Gastroesophageal sphincter (tissue), 4 donors: Measurements from ENCODE around the gene POLR2M. TPM values are rescaled to one million over a fixed set of nuclear protein-coding genes. Genes with fewer than 3 reads are reported as not detected.

Source experiments
- ATAC-seq: fragments of 150-250 bp; one replicate; pipeline ENCODE4 v1.9.1; 2016; ENCODE audit warnings: mild to moderate bottlenecking, moderate library complexity
- H3K27ac ChIP-seq, 4 donors: fragments of 200-600 bp; sonication (generic) in 3 of 4; 1 replicate in 3 of 4; 2 replicates in 1 of 4; pipeline ENCODE4 v1.5.1; 2016 to 2019
- H3K27me3 ChIP-seq: fragments of 200-600 bp; sonication (generic); one replicate; pipeline ENCODE4 v1.5.1; 2019
- H3K36me3 ChIP-seq, 2 donors: fragments of 200-600 bp; sonication (generic); one replicate each; pipeline ENCODE4 v1.5.1; 2019; ENCODE audit warnings: control low read depth in 1 of 2
- H3K4me1 ChIP-seq, 3 donors: fragments of 200-600 bp; sonication (generic); 1 replicate in 2 of 3; 2 replicates in 1 of 3; pipeline ENCODE4 v1.5.1; 2016 to 2019; ENCODE audit warnings: control low read depth in 2 of 3
- H3K4me3 ChIP-seq, 2 donors: fragments of 200-600 bp; sonication (generic); one replicate each; pipeline ENCODE4 v1.5.1; 2019; ENCODE audit warnings: mild to moderate bottlenecking in 1 of 2, moderate library complexity in 1 of 2
- H3K9me3 ChIP-seq, 3 donors: fragments of 200-600 bp; sonication (generic); one replicate each; pipeline ENCODE4 v1.5.1; 2017 to 2019; ENCODE audit warnings: control low read depth in 2 of 3
- EP300 ChIP-seq: sonication (generic); formaldehyde crosslinking; IDR thresholded peaks from one replicate; pipeline ENCODE4 v1.6.1; 2017; ENCODE audit warnings: antibody characterized with exemption, mild to moderate bottlenecking
- POLR2A ChIP-seq, 2 donors: fragments of 450-650 bp; IDR thresholded peaks; one replicate each; pipeline ENCODE4 v1.6.1; 2017; ENCODE audit warnings: antibody characterized with exemption in 2 of 2, mild to moderate bottlenecking in 2 of 2, moderate library complexity in 1 of 2
- POLR2AphosphoS5 ChIP-seq: sonication (generic); formaldehyde crosslinking; IDR thresholded peaks from one replicate; pipeline ENCODE4 v1.6.1; 2017; ENCODE audit warnings: antibody characterized with exemption
- WGBS, 2 donors: methylation state at CpG; one replicate each; pipeline ENCODE4 v1.1.5; 2018; ENCODE audit warnings: low coverage in 1 of 2; 5-methylcytosine and 5-hydroxymethylcytosine counted together
- total RNA-seq, 4 donors: library from RNA; depleted of rRNA; stranded (reverse); fragments of >200 nt; gene quantifications; one replicate each; pipeline ENCODE4 v1.1.0, GENCODE V29; 2016
- TF ChIP-seq, protein P1 (sequence below), 4 experiments: fragments of 200-600 bp in 2 of 4; fragments of 450-650 bp in 2 of 4; sonication (generic) in 1 of 4; IDR thresholded peaks; one replicate each; pipeline ENCODE4 v1.5.1; 2017 to 2019; ENCODE audit warnings: antibody characterized with exemption in 4 of 4, mild to moderate bottlenecking in 2 of 4, moderate library complexity in 2 of 4

The POLR2M gene
- total RNA-seq, 4 donors from 2014 or later: 47.3 to 80.5 (median 59.0) TPM

- Histone ChIP-seq H3K36me3 (no peaks in the 10 kb centered on the region), H3K4me1 (peaks cover 0 to 4% (median 3%) of the 10 kb centered on the region in 3 donors), H3K27ac (no peak overlapping the region), H3K4me3 (no peak overlapping the region), H3K9me3 (no peaks in the 10 kb centered on the region), H3K27me3 (no peaks in the 10 kb centered on the region)
- TF ChIP-seq POLR2A (IDR thresholded peaks at IDR 0.05): no peak
- TF ChIP-seq POLR2AphosphoS5: no peak
- TF ChIP-seq EP300: no peak
- TF ChIP-seq, protein P1, sequence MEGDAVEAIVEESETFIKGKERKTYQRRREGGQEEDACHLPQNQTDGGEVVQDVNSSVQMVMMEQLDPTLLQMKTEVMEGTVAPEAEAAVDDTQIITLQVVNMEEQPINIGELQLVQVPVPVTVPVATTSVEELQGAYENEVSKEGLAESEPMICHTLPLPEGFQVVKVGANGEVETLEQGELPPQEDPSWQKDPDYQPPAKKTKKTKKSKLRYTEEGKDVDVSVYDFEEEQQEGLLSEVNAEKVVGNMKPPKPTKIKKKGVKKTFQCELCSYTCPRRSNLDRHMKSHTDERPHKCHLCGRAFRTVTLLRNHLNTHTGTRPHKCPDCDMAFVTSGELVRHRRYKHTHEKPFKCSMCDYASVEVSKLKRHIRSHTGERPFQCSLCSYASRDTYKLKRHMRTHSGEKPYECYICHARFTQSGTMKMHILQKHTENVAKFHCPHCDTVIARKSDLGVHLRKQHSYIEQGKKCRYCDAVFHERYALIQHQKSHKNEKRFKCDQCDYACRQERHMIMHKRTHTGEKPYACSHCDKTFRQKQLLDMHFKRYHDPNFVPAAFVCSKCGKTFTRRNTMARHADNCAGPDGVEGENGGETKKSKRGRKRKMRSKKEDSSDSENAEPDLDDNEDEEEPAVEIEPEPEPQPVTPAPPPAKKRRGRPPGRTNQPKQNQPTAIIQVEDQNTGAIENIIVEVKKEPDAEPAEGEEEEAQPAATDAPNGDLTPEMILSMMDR (IDR thresholded peaks at IDR 0.05): peak; percentile 64 to 82 (median 75)
- no peak for ATAC-seq
- 40 to 49% methylated on average over 10 to 11 of the region's 12 CpGs for WGBS, 2 donors
Observed at GRCh38 chr15:57732526-57733331, 26.2 kb downstream of the POLR2M start.

DNA sequence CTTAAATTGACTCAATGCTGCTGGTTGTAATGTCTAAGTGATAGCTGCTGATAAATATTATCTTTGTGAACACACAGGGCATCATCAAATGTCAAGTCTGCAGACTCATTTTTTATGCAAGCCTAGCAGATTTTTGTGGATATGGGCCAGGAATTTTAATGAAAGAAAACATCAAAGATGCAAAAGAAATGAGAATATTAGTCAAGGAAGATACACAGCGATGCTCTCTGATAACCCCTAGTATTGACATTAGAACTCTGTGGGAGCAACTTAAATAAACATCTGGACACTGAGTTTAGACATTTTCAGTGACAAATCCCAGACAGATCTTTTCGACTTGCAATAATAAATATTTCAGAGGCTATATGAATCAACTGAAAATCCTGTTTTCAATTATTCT lies 28.3 kb downstream of the POLR2M start:
- Histone ChIP-seq H3K27ac (no peak overlapping the region), H3K4me1 (peaks cover 0 to 4% (median 3%) of the 10 kb centered on the region in 3 donors), H3K4me3 (no peak overlapping the region), H3K27me3 (no peaks in the 10 kb centered on the region), H3K36me3 (no peaks in the 10 kb centered on the region), H3K9me3 (no peaks in the 10 kb centered on the region)
- 56% methylated on average over 2 of the region's 2 CpGs for WGBS, 2 donors
- no peak for ATAC-seq
- TF ChIP-seq, protein P1 (IDR thresholded peaks at IDR 0.05): no peak
- TF ChIP-seq POLR2A (IDR thresholded peaks at IDR 0.05): no peak
- no peak for TF ChIP-seq POLR2AphosphoS5
- no peak for TF ChIP-seq EP300

GRCh38 chr15:57735431-57735830 lies 28.9 kb downstream of the POLR2M start:
- Histone ChIP-seq H3K4me1 (peaks cover 0 to 4% (median 3%) of the 10 kb centered on the region in 3 donors), H3K27ac (no peak overlapping the region), H3K4me3 (no peak overlapping the region), H3K9me3 (no peaks in the 10 kb centered on the region), H3K27me3 (no peaks in the 10 kb centered on the region), H3K36me3 (no peaks in the 10 kb centered on the region)
- 66 to 95% methylated on average over 2 to 8 of the region's 8 CpGs for WGBS, 2 donors
- no peak for ATAC-seq
- TF ChIP-seq EP300 (no peak), POLR2AphosphoS5 (no peak), POLR2A (IDR thresholded peaks at IDR 0.05) (no peak)
- TF ChIP-seq, protein P1 (IDR thresholded peaks at IDR 0.05): no peak

DNA sequence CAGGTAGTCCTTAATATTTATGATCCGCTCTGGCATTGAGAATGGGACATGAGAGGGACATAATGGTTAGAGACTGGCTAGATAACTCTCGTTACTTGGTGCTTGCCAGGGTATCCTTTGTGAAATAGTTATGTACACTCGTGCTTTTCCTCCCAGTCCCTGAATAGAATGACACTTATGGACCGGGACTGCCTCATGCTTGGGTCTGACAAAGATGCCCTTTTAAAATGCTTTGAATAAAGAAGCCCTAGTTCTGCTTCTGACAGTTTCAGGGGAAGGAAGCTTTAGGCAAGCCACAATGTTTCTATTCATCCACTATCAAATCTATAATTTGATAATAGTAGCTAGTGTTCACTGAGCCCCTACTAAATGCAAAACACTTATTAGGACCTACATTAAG lies 29.4 kb downstream of the POLR2M start:
- H3K27ac ChIP-seq: no peak overlapping the region
- no peak for TF ChIP-seq POLR2A (IDR thresholded peaks at IDR 0.05)
- TF ChIP-seq, protein P1 (IDR thresholded peaks at IDR 0.05): no peak
- TF ChIP-seq EP300: no peak
- TF ChIP-seq POLR2AphosphoS5: no peak
- no peaks in the 10 kb centered on the region for H3K9me3 ChIP-seq
- WGBS, 2 donors: 86 to 93% methylated on average over 4 of the region's 4 CpGs
- peaks cover 0 to 4% (median 3%) of the 10 kb centered on the region in 3 donors for H3K4me1 ChIP-seq
- no peaks in the 10 kb centered on the region for H3K27me3 ChIP-seq
- H3K36me3 ChIP-seq: no peaks in the 10 kb centered on the region
- ATAC-seq: no peak
- H3K4me3 ChIP-seq: no peak overlapping the region

GRCh38 chr15:57736591-57736990 lies 30.1 kb downstream of the POLR2M start:
- Histone ChIP-seq H3K4me1 (peaks cover 0 to 4% (median 3%) of the 10 kb centered on the region in 3 donors), H3K27me3 (no peaks in the 10 kb centered on the region), H3K36me3 (no peaks in the 10 kb centered on the region), H3K9me3 (no peaks in the 10 kb centered on the region), H3K4me3 (no peak overlapping the region), H3K27ac (no peak overlapping the region)
- WGBS, 2 donors: 63 to 74% methylated on average over 2 of the region's 2 CpGs
- ATAC-seq: no peak
- no peak for TF ChIP-seq EP300
- TF ChIP-seq POLR2A (IDR thresholded peaks at IDR 0.05): no peak
- no peak for TF ChIP-seq POLR2AphosphoS5
- TF ChIP-seq, protein P1 (IDR thresholded peaks at IDR 0.05): no peak
